CD4-positive, alpha-beta T cell treated with Interleukin-4 for 1 hour (primary cell): Measurements from ENCODE around the gene ZNF512B.
A peak's percentile ranks its signal among the peaks of the same experiment; 100 is the strongest.
"Not testable (repeated sequence)": the region's sequence is repeated elsewhere in the genome, so short reads cannot be mapped to it uniquely, and the experiment has no call there.

Experiments
- DNase-seq, 2 donors: peaks; one replicate each; pipeline ENCODE4 v3.0.0-alpha.2; 2020 to 2022

The ZNF512B gene

GRCh38 chr20:63963348-63963741 is 6.4 kb downstream of the ZNF512B start:
- DNase-seq: no peak

GRCh38 chr20:63962426-63963347 is 7.0 kb downstream of the ZNF512B start:
- no peak for DNase-seq

- DNase-seq: no peak
Measured at GRCh38 chr20:63961664-63962425, 7.9 kb downstream of the ZNF512B start.

GRCh38 chr20:63960654-63961621 is 8.8 kb downstream of the ZNF512B start:
- DNase-seq: not testable (repeated sequence)

- no peak for DNase-seq
Measured at GRCh38 chr20:63959699-63960075, 10.0 kb downstream of the ZNF512B start.

- no peak for DNase-seq
Measured at GRCh38 chr20:63958964-63959698, 10.6 kb downstream of the ZNF512B start.

- no peak for DNase-seq
Measured at GRCh38 chr20:63958471-63958870, 11.3 kb downstream of the ZNF512B start.

GRCh38 chr20:63957690-63958441 is 11.9 kb downstream of the ZNF512B start:
- DNase-seq: no peak

- peak; percentile 51 to 54 for DNase-seq
Measured at GRCh38 chr20:63957004-63957689, 12.6 kb downstream of the ZNF512B start.

GRCh38 chr20:63956664-63957003 is 13.1 kb downstream of the ZNF512B start:
- DNase-seq: no peak

- peak; percentile 90 to 92 for DNase-seq
Measured at GRCh38 chr20:63955827-63956663, 13.7 kb downstream of the ZNF512B start, which contains the start of gene UCKL1. Gene UCKL1, minus strand, starts transcription at chr20:63956416. Its CDS starts 44 bp downstream, at chr20:63956372.

- peak; percentile 33 to 42 for DNase-seq
Measured at GRCh38 chr20:63955281-63955826, 14.4 kb downstream of the ZNF512B start.

GRCh38 chr20:63953764-63954429 is 15.8 kb downstream of the ZNF512B start:
- no peak for DNase-seq

- no peak for DNase-seq
Measured at GRCh38 chr20:63952769-63953168, 17.0 kb downstream of the ZNF512B start.

GRCh38 chr20:63952210-63952535 is 17.6 kb downstream of the ZNF512B start:
- no peak for DNase-seq

GRCh38 chr20:63951398-63952209 is 18.1 kb downstream of the ZNF512B start:
- DNase-seq: no peak

- DNase-seq: no peak
Measured at GRCh38 chr20:63950701-63951397, 18.9 kb downstream of the ZNF512B start.
